GM21717 (cell line): ENCODE data around the gene ZGRF1.
"Not testable (repeated sequence)": the region's sequence is repeated elsewhere in the genome, so short reads cannot be mapped to it uniquely, and the experiment has no call there.

Source experiments
- ATAC-seq: cut with Tn5 transposase; IDR thresholded peaks from one replicate; pipeline ENCODE4 v1.9.1; 2021; ENCODE audit warnings: mild to moderate bottlenecking, moderate library complexity; ENCODE audit not compliant: unreplicated experiment

ZGRF1 gene

DNA sequence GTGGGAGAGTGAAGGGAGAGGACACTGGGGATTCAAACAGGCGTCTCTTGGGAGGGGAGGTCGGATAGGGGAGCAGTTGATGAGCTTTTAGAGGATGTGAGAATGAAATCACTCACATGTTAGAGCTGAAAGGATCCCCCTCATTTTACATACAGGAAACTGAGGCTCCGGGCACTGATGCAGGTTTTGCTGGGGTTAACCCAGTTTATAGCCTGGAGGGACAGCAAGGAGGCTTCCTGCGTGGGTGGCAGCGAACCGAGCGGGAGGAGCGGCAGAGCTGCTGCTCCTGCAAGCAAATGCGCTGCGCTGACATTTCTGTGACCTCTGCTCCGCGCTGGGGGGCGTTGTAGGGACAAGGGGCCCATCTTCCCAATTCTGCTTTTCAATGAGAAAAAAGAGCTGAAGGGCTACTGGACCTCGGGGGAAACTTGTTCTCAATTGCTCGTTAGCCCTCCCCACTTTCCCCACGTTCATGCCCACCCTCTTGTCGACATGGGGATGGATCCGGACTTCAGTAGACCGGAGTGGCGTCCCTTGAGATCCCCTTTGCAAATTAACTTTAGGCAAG, 119.6 kb downstream of the ZGRF1 start:
- peak; percentile 25 for ATAC-seq

- peak; percentile 15 for ATAC-seq
Observed at GRCh38 chr4:112516471-112517066, 120.1 kb downstream of the ZGRF1 start.

GRCh38 chr4:112516066-112516470, 120.6 kb downstream of the ZGRF1 start, which contains the start of gene NEUROG2:
Gene NEUROG2 (minus strand): TSS chr4:112516180. CDS start chr4:112515475, 705 bp downstream.
- no peak for ATAC-seq

DNA sequence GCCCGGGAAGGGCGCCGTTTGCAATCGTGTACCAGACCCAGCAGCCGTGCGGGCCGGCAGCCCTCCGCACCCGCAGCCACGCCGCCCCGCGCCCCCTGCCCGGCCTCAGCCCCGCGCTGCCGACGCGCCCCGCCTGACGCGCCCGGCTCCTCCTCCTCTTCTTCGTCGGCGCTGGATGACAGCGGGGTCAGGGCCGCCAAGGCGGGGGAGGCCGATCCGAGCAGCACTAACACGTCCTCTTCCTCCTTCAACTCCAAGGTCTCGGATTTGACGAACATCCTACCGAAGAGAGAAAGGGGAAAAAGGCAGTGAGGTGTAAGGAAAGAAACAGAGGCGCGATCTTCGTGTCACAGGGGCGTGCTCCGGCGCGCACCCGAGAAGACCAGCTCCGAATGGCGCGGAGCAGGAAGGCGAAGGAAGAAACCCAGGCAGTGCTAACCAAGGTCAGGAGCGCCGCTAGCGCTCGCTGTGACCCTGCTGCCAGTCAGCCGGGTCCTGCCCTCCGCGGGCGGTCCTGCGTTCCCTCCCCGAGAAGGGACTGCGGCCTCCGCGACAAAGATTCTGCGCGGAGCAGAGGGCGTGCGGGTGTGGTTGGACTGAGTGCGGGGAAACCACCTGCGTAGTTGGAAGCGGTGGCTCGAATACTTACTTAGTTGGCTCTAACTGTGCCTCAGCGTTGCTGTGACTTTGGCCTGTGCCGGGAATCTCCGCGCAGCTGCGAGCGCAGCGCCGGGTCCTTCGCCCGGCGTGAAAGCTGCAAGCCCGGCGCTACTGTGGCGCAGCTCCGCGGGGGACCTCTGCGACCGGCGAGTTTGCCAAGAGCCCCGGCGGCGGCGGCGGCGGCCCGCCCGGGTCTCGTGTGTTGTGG, 121.3 kb downstream of the ZGRF1 start:
- ATAC-seq: peak; percentile 47

DNA sequence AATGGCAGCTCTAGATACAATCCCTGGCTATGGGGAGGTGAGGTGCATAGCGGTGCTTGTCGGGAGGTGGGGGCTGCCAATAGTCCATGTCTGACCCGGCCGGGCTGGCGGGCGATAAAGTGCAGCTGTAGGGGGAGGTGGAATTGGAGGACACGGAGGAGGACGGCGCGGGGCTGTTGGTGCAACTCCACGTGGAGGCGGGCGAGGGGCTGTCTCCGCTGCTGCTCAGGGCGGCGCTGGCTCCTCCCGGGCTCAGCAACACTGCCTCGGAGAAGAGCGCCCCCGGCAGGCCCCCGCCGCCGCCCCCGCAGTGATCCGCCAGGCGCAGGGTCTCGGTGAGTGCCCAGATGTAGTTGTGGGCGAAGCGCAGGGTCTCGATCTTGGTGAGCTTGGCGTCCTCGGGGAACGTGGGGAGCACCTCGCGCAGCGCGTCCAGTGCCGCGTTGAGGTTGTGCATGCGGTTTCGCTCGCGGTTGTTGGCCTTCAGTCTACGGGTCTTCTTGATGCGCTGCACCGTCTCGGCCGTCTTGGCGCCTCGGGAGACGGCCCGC, 122.0 kb downstream of the ZGRF1 start:
- ATAC-seq: peak; percentile 17

GRCh38 chr4:112513971-112514646, 122.6 kb downstream of the ZGRF1 start:
- ATAC-seq: peak; percentile 6

DNA sequence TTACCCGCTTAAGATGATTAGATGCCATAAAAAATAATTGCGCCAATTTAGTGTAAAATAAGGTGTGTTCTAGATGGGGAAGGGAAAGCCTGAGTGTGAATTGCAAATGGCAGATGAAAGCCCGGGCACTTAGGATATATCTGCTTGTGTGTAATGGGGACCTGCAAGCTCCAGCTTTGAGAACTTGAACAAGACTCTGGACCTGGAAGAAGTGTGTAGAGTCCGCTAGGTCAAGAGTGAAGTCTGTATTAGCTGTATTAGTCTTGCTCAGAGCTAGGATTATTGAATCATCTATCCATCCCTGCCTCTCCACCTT, 124.9 kb downstream of the ZGRF1 start:
- no peak for ATAC-seq

DNA sequence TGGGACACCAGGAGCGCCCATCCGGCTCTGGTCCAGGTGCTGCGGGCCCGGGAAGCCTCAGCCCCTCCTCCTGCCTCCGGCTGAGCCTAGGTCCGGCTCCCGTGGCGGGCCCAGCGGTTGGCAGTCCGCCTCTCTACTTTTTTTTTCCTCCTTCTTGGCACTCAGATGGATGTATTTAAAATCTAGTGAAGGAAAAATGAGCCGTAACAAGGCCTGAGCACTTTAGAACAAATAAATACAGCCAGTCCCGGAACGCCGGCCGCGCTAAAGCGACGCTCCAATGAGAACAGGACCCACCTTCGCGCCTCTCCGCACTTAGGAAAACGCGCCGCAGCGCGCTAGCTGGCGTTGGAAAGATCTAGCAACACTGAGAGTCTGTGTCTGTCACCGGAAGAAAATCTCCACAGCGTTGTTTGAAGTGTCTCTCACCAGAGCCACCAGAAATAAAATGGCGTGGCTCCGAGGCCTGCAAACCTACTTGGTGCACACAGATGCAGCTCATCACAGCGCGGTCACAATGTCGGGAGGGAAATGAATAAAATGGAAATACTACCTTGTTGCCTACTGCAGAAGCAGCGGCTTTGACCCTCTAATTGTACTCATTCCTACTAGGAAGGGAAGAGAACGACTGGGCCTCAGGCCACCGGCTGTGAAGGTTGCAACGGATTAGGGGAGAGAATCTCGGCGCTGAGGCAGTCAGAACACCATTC, 125.5 kb downstream of the ZGRF1 start:
- no peak for ATAC-seq

DNA sequence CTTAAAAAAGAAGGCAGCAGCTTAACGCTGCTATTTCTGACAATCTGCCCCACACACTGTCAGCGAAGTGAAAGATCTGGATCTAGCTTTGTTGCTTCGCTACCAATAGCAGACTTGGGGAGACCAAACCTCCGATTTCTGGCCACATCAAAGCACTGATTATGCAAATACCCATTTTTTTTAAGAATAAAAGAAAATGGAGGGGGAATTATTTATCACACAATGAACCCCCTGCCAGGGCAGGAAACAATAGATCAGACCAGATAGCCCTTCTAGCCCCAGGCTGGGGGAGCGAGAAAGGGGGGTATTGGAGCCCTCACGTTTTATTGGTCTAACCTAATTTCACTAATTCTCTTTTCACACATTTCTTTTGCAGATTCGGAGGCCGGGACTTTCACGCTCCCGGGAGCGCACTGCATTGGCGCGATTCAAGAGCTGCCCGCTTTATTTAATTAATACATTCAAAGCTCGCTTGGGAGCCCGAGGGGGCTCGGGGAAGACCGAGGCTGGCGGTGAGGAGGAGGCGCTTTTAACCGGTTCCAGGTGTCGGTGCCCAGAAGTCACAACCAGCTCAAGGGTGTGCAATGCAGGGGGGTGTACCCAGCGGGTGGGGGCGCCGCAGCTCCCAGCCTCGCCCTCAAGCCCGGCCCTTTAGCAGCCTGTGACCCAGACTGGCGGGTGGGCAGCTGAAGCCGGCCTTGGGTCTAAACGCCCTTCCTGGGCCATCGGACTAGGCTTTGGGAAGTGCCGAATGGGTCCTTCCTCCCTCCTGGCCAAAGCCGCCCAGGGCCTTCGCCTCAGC, 126.2 kb downstream of the ZGRF1 start:
- ATAC-seq: no peak

DNA sequence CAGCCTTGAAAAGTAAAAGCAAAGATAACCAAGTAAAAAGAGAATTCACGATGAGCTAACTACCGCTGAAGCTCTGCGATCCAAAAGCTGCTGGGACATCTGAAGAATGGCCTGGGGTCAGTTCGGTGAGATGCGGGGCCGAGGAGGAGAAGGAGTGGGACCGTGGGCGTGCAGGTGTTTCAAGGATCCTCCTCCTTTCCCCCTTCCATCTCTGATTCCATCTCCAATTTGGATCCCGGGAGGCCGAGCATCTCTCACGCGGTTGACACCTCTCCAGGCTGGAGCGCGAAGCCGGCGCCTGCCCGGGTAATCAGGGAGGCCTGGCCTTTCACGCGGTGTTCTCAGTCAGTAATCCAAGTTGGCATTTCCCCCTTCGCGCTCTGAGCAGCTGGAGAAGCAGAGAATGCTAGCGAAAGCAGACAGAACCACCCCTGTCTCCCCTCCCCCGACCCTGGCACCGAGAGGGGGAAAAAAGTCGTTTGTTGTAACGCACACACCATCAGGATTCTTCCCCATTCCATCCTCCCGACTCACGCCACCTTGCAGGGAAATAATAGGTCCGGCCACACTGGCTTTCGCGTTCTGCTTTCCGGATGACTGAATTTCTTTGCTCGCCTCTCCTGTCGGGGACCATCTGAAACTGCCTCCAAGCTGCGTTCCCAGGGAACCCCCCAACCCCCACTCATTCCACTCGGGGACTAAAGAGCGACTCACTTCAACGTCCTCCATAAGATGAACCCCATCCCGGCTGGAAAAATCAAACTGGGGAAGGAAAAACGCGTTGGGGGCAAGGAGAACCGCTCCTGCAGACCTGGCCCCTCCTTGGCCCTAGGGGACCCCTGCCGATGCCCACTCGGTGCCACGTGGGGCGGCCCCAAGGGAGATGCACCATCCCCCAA, 127.2 kb downstream of the ZGRF1 start:
- ATAC-seq: no peak

GRCh38 chr4:112508356-112508755, 128.4 kb downstream of the ZGRF1 start:
- no peak for ATAC-seq

- no peak for ATAC-seq
Observed at GRCh38 chr4:112504807-112505206, 131.9 kb downstream of the ZGRF1 start.

DNA sequence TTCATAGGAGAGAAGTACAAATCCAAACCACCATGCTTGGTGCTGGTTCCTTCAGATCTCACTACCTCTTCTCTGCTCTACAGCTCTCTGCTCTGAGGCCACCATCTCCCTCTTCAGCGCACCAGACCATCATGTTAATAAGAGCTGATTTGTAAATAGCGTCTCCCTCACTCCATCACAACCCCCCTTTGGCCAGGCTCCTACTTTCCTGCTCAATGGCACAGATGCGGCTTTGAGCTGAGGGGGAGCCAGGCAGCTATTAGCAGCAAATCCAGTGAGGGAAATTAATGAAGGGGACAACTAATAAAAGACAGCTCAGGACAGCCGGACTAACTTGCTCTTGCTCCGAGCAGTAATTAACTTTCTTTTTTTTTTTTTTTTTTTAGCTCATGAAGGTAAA, 133.8 kb downstream of the ZGRF1 start:
- no peak for ATAC-seq

GRCh38 chr4:112492321-112492720, 144.4 kb downstream of the ZGRF1 start:
- no peak for ATAC-seq

- ATAC-seq: not testable (repeated sequence)
Observed at GRCh38 chr4:112490808-112491207, 145.9 kb downstream of the ZGRF1 start.
